H54 (cell line): Measurements from ENCODE around the gene EDN1.

Experiments
- DNase-seq: peaks from one replicate; pipeline ENCODE4 v3.0.0; 2011; ENCODE audit warnings: low spot score, mixed read lengths; ENCODE audit not compliant: insufficient read length
- FAIRE-seq: peaks from 3 replicates; lab custom pipeline; 2011; peaks lifted over from hg19 to GRCh38; lab: Jason Lieb, UNC
- POLR2A ChIP-seq: IDR thresholded peaks from 2 replicates; pipeline ENCODE4 v1.6.1; 2011; ENCODE audit warnings: low read depth, mild to moderate bottlenecking, low read length

The EDN1 gene

GRCh38 chr6:12289933-12290820 lies at the start of gene EDN1:
Gene EDN1 (plus strand): TSS chr6:12290361. CDS start chr6:12290630, 269 bp downstream.
- DNase-seq (peak; percentile 57), FAIRE-seq (peak; percentile 50)
- peak; percentile 59 for TF ChIP-seq POLR2A

GRCh38 chr6:12241493-12242175 lies 48.5 kb upstream of the EDN1 start:
- DNase-seq (no peak), FAIRE-seq (no peak)
- no peak for TF ChIP-seq POLR2A

- TF ChIP-seq POLR2A = no peak
- no peak for DNase-seq
- no peak for FAIRE-seq
Observed at GRCh38 chr6:12243169-12243568, 47.0 kb upstream of the EDN1 start.

GRCh38 chr6:12245360-12245759 lies 44.8 kb upstream of the EDN1 start:
- TF ChIP-seq POLR2A = no peak
- DNase-seq = no peak
- FAIRE-seq = no peak

GRCh38 chr6:12245763-12246718 lies 44.1 kb upstream of the EDN1 start:
- no peak for TF ChIP-seq POLR2A
- DNase-seq (no peak), FAIRE-seq (peak; percentile 55)

- TF ChIP-seq POLR2A = no peak
- DNase-seq (no peak), FAIRE-seq (peak; percentile 43)
Observed at GRCh38 chr6:12246900-12247299, 43.3 kb upstream of the EDN1 start.

- no peak for FAIRE-seq
- TF ChIP-seq POLR2A = no peak
- no peak for DNase-seq
Observed at GRCh38 chr6:12249541-12250382, 40.4 kb upstream of the EDN1 start.

- no peak for FAIRE-seq
- DNase-seq = no peak
- no peak for TF ChIP-seq POLR2A
Observed at GRCh38 chr6:12250383-12250770, 39.8 kb upstream of the EDN1 start.

- TF ChIP-seq POLR2A = no peak
- FAIRE-seq = no peak
- no peak for DNase-seq
Observed at GRCh38 chr6:12254210-12254609, 36.0 kb upstream of the EDN1 start.

GRCh38 chr6:12258191-12258590 lies 32.0 kb upstream of the EDN1 start:
- no peak for TF ChIP-seq POLR2A
- DNase-seq = no peak
- FAIRE-seq = no peak

- peak; percentile 15 for FAIRE-seq
- DNase-seq = no peak
- no peak for TF ChIP-seq POLR2A
Observed at GRCh38 chr6:12258591-12259075, 31.5 kb upstream of the EDN1 start.

GRCh38 chr6:12260458-12261093 lies 29.6 kb upstream of the EDN1 start:
- FAIRE-seq = peak; percentile 43
- no peak for TF ChIP-seq POLR2A

More at GRCh38 chr6:12260458-12261093, 29.6 kb upstream of the EDN1 start:
- no peak for DNase-seq
